Adipocyte (in vitro differentiated cells): Measurements from ENCODE around the gene SRSF1.

ENCODE experiments used
- DNase-seq: peaks from one replicate; pipeline ENCODE4 v3.0.0-alpha.2; 2015; ENCODE audit warnings: low read depth
- H3K27me3 ChIP-seq: replicated peaks from 2 replicates; pipeline ENCODE4 v1.7.0; 2013; ENCODE audit warnings: mild to moderate bottlenecking, low read length, moderate library complexity; ENCODE audit not compliant: control insufficient read depth, insufficient read depth
- H3K36me3 ChIP-seq: 2 replicates; pipeline ENCODE4 v1.7.0; 2013; ENCODE audit warnings: low read length, mild to moderate bottlenecking, moderate library complexity; ENCODE audit not compliant: control insufficient read depth, insufficient read depth, severe bottlenecking
- H3K4me1 ChIP-seq: 2 replicates; pipeline ENCODE4 v1.7.0; 2013; ENCODE audit warnings: mild to moderate bottlenecking, low read length, moderate library complexity; ENCODE audit not compliant: control insufficient read depth, insufficient read depth
- H3K4me3 ChIP-seq: 2 replicates; pipeline ENCODE4 v1.7.0; 2013; ENCODE audit warnings: mild to moderate bottlenecking, low read length, moderate library complexity
- H3K9ac ChIP-seq: 2 replicates; pipeline ENCODE4 v1.7.0; 2013; ENCODE audit warnings: mild to moderate bottlenecking, low read length, moderate library complexity
- H3K9me3 ChIP-seq: 2 replicates; pipeline ENCODE4 v1.7.0; 2013; ENCODE audit warnings: mild to moderate bottlenecking, low read length, moderate library complexity; ENCODE audit not compliant: control insufficient read depth

The SRSF1 gene

GRCh38 chr17:57957120-57957850, 49.8 kb downstream of the SRSF1 start:
- Histone ChIP-seq H3K36me3 (no peaks in the 10 kb centered on the region), H3K27me3 (no peaks in the 10 kb centered on the region), H3K9ac (no peak overlapping the region), H3K9me3 (no peaks in the 10 kb centered on the region), H3K4me1 (peaks cover 26% of the 10 kb centered on the region), H3K4me3 (no peak overlapping the region)
- no peak for DNase-seq

DNA sequence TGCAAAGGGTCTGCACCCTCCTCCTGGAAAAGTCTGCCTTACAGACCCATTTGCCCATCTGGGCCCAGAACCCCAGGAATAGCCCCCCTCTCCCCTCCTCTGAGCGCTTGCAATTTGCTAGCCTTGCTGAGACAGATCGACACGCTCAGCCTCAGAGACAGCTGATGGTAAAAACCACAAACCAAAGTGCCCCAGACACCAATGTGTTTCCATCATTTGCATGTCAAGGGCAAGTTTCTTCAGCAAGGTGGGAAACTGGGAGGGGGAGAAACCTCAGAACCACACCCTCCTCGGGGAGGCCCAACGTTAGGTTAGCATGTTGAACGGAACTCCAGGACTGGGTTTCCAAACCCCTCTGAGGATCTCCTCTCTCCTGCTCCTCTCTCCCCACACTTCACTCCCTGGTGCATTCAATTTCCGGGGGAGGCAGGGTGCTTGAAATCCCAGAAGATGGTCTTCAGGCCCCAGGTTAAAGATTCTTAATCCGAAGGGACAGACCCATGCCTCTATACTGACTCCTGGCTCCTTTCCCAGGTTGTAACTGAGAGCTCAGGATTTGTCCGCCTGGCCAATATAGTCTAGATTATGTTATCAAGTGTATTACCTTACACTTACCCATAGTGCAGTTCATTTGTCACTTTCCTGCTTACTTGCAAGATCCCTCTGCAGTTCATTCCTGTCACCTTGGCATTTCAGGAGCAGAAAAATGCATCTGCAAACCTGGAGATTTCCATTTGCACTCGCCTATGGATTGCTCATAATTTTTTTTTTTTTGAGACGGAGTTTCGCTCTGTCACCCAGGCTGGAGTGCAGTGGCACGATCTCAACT, 50.5 kb downstream of the SRSF1 start:
- H3K4me3 ChIP-seq, result peak overlapping the region; percentile 87
- H3K27me3 ChIP-seq, result no peaks in the 10 kb centered on the region
- H3K9ac ChIP-seq, result peak overlapping the region; percentile 89
- no peak for DNase-seq
- no peaks in the 10 kb centered on the region for H3K36me3 ChIP-seq
- no peaks in the 10 kb centered on the region for H3K9me3 ChIP-seq
- peaks cover 31% of the 10 kb centered on the region for H3K4me1 ChIP-seq

- Histone ChIP-seq H3K4me1 (peaks cover 39% of the 10 kb centered on the region), H3K9me3 (no peaks in the 10 kb centered on the region), H3K4me3 (peak within 1 kb of the TSS; percentile 87), H3K9ac (peak within 1 kb of the TSS; percentile 89), H3K36me3 (no peaks in the 10 kb centered on the region), H3K27me3 (no peaks in the 10 kb centered on the region)
- peak; percentile 90 for DNase-seq
Observed at GRCh38 chr17:57955183-57955931, 51.7 kb downstream of the SRSF1 start, which contains the start of gene CUEDC1. Gene CUEDC1 (minus strand): TSS chr17:57955412. CDS start chr17:57885564, 69,848 bp downstream.

GRCh38 chr17:57954397-57955182, 52.5 kb downstream of the SRSF1 start:
- H3K27me3 ChIP-seq, result no peaks in the 10 kb centered on the region
- H3K36me3 ChIP-seq, result no peaks in the 10 kb centered on the region
- H3K4me1 ChIP-seq, result peaks cover 45% of the 10 kb centered on the region
- peak; percentile 87 for DNase-seq
- H3K4me3 ChIP-seq, result peak overlapping the region; percentile 82
- no peaks in the 10 kb centered on the region for H3K9me3 ChIP-seq
- peak overlapping the region; percentile 89 for H3K9ac ChIP-seq

DNA sequence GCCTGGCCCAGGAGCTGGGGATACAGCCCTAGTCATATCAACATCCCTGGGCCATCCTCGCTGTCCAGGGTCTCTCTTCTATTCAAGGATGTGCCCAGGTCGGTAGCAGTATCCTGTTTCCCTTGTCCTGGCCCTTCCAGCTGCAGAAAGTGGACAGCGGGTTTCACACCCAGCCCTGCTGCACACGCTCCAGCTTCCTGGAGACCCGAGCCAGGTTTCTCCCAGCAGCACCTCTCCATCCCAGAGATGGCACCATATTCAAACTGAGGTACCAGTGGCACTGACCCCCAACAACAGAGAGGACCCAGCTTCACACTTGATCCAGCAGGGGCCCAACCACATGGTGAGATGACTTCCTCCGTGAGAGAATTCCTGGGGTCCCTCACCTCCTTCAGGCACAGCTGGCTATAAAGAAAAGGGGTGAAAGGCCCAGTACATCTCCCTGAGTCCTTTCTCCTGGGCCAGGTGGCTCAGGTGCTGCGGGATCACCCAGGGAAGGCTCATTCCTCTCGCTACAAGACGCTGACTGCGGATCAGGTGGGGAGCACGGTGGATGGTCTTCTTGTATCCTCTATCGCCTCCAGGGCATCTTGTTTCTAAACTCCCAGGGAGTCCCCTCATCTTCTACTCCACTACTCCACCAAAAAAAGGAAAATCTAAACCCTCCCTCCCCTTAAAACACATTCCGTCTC, 53.2 kb downstream of the SRSF1 start:
- H3K9me3 ChIP-seq, result no peaks in the 10 kb centered on the region
- H3K9ac ChIP-seq, result peak overlapping the region; percentile 89
- peak overlapping the region; percentile 82 for H3K4me3 ChIP-seq
- no peak for DNase-seq
- no peaks in the 10 kb centered on the region for H3K27me3 ChIP-seq
- peaks cover 51% of the 10 kb centered on the region for H3K4me1 ChIP-seq
- H3K36me3 ChIP-seq, result no peaks in the 10 kb centered on the region
